DND-41 (cell line): ENCODE results near the gene LARP4B.

Experiments
- ATAC-seq: fragments of 200-7000 bp; cut with Tn5 transposase; 3 replicates; pipeline ENCODE4 v1.9.1; 2021; ENCODE audit warnings: low read depth; ENCODE audit not compliant: insufficient read depth
- DNase-seq: peaks from one replicate; pipeline ENCODE4 v3.0.0-alpha.2; 2020
- H2AFZ ChIP-seq: 2 replicates; pipeline ENCODE4 v1.6.0; 2012; ENCODE audit warnings: low read depth, low read length
- H3K27ac ChIP-seq: 2 replicates; pipeline ENCODE4 v1.5.1; 2012; ENCODE audit warnings: low read length, inconsistent platforms
- H3K27me3 ChIP-seq: fragments of 200-600 bp; sonication (generic); 2 replicates; pipeline ENCODE4 v1.6.0; 2012; ENCODE audit warnings: low read length, mild to moderate bottlenecking, inconsistent platforms; ENCODE audit not compliant: insufficient read depth, poor library complexity
- H3K36me3 ChIP-seq: 2 replicates; pipeline ENCODE4 v1.5.1; 2012; ENCODE audit warnings: low read length, inconsistent platforms; ENCODE audit not compliant: insufficient read depth
- H3K4me1 ChIP-seq: 2 replicates; pipeline ENCODE4 v1.5.1; 2012; ENCODE audit warnings: mild to moderate bottlenecking, low read length; ENCODE audit not compliant: insufficient read depth
- H3K4me2 ChIP-seq: 2 replicates; pipeline ENCODE4 v1.6.0; 2012; ENCODE audit warnings: mild to moderate bottlenecking, moderate library complexity, low read length, inconsistent platforms; ENCODE audit not compliant: insufficient read depth
- H3K4me3 ChIP-seq, 2 experiments: fragments of 200-600 bp in 1 of 2; shearing (Covaris generic) in 1 of 2; 2 replicates each; pipeline ENCODE4 v1.5.1; 2012 to 2016; ENCODE audit warnings: inconsistent platforms in 2 of 2, low read length in 2 of 2, mild to moderate bottlenecking in 2 of 2, low read depth in 1 of 2, moderate library complexity in 1 of 2
- H3K79me2 ChIP-seq: 2 replicates; pipeline ENCODE4 v1.6.0; 2012; ENCODE audit warnings: low read length, inconsistent platforms; ENCODE audit not compliant: insufficient read depth
- H3K9ac ChIP-seq: 2 replicates; pipeline ENCODE4 v1.6.0; 2012; ENCODE audit warnings: low read depth, mild to moderate bottlenecking, inconsistent platforms, low read length, moderate library complexity
- H3K9me3 ChIP-seq: 2 replicates; pipeline ENCODE4 v1.5.1; 2012; ENCODE audit warnings: low read length, moderate library complexity, mild to moderate bottlenecking, inconsistent platforms; ENCODE audit not compliant: insufficient read depth, severe bottlenecking
- H4K20me1 ChIP-seq: 2 replicates; pipeline ENCODE4 v1.6.0; 2012; ENCODE audit warnings: low read length; ENCODE audit not compliant: insufficient read depth
- CTCF ChIP-seq: IDR thresholded peaks from 2 replicates; pipeline ENCODE4 v1.5.1; 2012; ENCODE audit warnings: borderline replicate concordance, low read length, moderate library complexity, mild to moderate bottlenecking; ENCODE audit not compliant: poor library complexity, severe bottlenecking; ENCODE audit errors: extremely low read depth
- EZH2 ChIP-seq: IDR thresholded peaks from 3 replicates; pipeline ENCODE4 v1.6.1; 2012; ENCODE audit warnings: borderline replicate concordance, low read depth, mild to moderate bottlenecking, moderate library complexity, low read length, inconsistent platforms; ENCODE audit not compliant: severe bottlenecking

Gene LARP4B

DNA sequence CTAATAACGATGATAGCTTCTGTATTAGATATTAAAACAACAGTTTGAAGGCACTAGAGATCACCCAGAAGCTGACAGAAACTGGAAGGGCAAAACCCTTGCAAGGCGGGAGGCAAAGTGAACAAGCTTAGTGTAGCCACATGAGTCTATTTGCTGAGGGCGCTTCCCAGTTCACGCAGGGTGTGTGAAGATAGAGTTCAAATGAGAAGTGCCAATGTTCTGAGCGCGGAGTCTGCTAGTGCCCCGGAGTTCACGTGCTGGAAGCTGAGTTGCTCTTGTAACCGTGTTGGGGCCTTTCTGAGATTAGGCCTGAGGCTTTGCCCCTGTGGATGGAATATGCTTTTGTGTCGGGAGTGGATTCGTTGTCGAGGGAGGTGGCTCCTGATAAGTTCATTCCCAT is 40.1 kb upstream of the LARP4B start:
- Histone ChIP-seq H3K79me2 (no peaks in the 10 kb centered on the region), H3K36me3 (no peaks in the 10 kb centered on the region), H2AFZ (no peak overlapping the region), H3K9me3 (no peaks in the 10 kb centered on the region), H3K9ac (no peak overlapping the region), H3K4me1 (no peaks in the 10 kb centered on the region), H3K27me3 (no peaks in the 10 kb centered on the region), H3K4me2 (no peak overlapping the region), H3K4me3 (no peak overlapping the region), H4K20me1 (no peaks in the 10 kb centered on the region), H3K27ac (no peak overlapping the region)
- DNase-seq (no peak), ATAC-seq (no peak)
- TF ChIP-seq CTCF, result no peak

- Histone ChIP-seq H4K20me1 (no peaks in the 10 kb centered on the region), H3K79me2 (no peaks in the 10 kb centered on the region), H3K9ac (no peak overlapping the region), H3K4me2 (no peak overlapping the region), H3K4me1 (no peaks in the 10 kb centered on the region), H3K9me3 (no peaks in the 10 kb centered on the region), H3K27ac (no peak overlapping the region), H2AFZ (no peak overlapping the region), H3K4me3 (no peak overlapping the region), H3K27me3 (no peaks in the 10 kb centered on the region), H3K36me3 (no peaks in the 10 kb centered on the region)
- ATAC-seq, result no peak
- DNase-seq, result no peak
- TF ChIP-seq CTCF, result no peak
- TF ChIP-seq EZH2, result no peak
These were observed 39.6 kb upstream of the LARP4B start for GRCh38 chr10:971150-971542.

DNA sequence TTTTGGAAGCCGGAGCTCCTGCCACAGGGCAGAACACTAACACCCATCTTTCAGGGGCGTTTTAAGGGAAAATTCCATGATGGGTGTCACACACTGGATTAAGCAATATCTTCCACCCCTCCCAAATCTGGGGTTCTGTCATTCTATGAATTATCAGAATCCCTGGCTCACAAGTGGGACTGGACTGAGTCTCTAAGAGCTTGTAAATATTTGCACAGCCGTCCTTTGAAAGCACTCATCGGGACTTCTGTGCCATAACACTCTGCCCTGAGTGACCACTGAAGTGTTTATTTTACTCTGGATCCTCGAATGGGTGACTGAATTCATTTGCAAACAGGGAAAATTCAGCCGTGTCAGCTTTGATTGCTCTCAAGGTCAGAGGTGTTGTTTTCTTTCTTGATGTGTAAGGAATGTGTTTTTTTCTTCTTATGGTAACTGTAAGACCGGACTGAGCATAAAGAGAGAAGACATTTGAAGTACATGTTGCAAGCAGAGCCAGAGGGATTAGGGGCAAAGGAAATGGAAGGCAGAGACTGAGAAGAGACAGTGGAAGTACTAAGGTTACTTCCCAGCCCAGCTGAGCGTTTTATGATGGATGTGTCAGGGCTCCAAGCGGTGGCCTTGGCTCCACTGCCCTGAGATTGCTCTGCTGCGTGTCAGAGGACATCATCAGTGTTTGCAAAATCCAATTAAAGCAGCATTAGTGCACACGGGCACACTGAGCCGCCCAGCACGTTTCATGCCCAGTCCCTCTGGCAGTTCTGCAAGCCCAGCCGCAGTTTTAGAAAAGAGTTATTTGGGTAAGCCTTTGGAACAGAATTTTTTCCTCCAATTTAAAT is 39.0 kb upstream of the LARP4B start:
- H3K4me3 ChIP-seq, result no peak overlapping the region
- H4K20me1 ChIP-seq, result no peaks in the 10 kb centered on the region
- H3K9me3 ChIP-seq, result no peaks in the 10 kb centered on the region
- H3K4me2 ChIP-seq, result no peak overlapping the region
- no peak overlapping the region for H3K27ac ChIP-seq
- H3K9ac ChIP-seq, result no peak overlapping the region
- no peak for DNase-seq
- no peaks in the 10 kb centered on the region for H3K79me2 ChIP-seq
- H3K4me1 ChIP-seq, result no peaks in the 10 kb centered on the region
- TF ChIP-seq EZH2 (no peak), CTCF (no peak)
- H2AFZ ChIP-seq, result no peak overlapping the region
- ATAC-seq, result no peak
- H3K36me3 ChIP-seq, result no peaks in the 10 kb centered on the region
- H3K27me3 ChIP-seq, result no peaks in the 10 kb centered on the region
